SK-N-SH (cell line): Measurements from ENCODE around the gene COL21A1. TPM values are rescaled to one million over a fixed set of nuclear protein-coding genes. Genes with fewer than 3 reads are reported as not detected.

Experiments
- CTCF ChIA-PET: fragments of 300-600, 350-600 bp; formaldehyde crosslinking; extraction: SDS; loops from one replicate; lab custom pipeline; 2021; lab: Yijun Ruan, JAX
- POLR2A ChIA-PET: fragments of 350-600 bp; sonication (Branson Sonifier 250); formaldehyde crosslinking; extraction: SDS; loops from one replicate; lab custom pipeline; 2020; ENCODE audit warnings: antibody characterized with exemption, inconsistent platforms; lab: Yijun Ruan, JAX
- DNase-seq: peaks from one replicate; pipeline ENCODE4 v3.0.0; 2012
- H2AFZ ChIP-seq: fragments of 200-600 bp; sonication (generic); 2 replicates; pipeline ENCODE4 v1.8.1; 2016; ENCODE audit warnings: antibody characterized with exemption, mild to moderate bottlenecking, low read depth
- H3F3A ChIP-seq: fragments of 200-600 bp; sonication (generic); replicated peaks from 2 replicates; pipeline ENCODE3; 2016; ENCODE audit warnings: antibody characterized with exemption, mild to moderate bottlenecking; ENCODE audit not compliant: insufficient read depth
- H3K27ac ChIP-seq, 2 experiments: fragments of 200-500 bp in 1 of 2; fragments of 200-600 bp in 1 of 2; sonication (Bioruptor generic) in 1 of 2; sonication (generic), shearing (Covaris generic) in 1 of 2; 2 replicates each; pipeline versions ENCODE4 v1.5.1 to v1.6.1; 2014 to 2016; ENCODE audit warnings: low read depth in 2 of 2, inconsistent platforms in 1 of 2, low read length in 1 of 2, mild to moderate bottlenecking in 1 of 2, mixed read lengths in 1 of 2
- H3K27me3 ChIP-seq: fragments of 200-600 bp; sonication (generic), shearing (Covaris generic); 2 replicates; pipeline ENCODE4 v1.6.1; 2016; ENCODE audit warnings: mixed run types; ENCODE audit not compliant: insufficient read depth
- H3K36me3 ChIP-seq, 2 experiments: fragments of 200-500 bp in 1 of 2; fragments of 200-600 bp in 1 of 2; sonication (Bioruptor generic) in 1 of 2; sonication (generic) in 1 of 2; replicated peaks in 1 of 2; 2 replicates each; pipeline versions ENCODE3 to v1.5.1; 2014 to 2016; ENCODE audit warnings: low read length in 1 of 2, mild to moderate bottlenecking in 1 of 2; ENCODE audit not compliant: insufficient read depth in 2 of 2, control insufficient read depth in 1 of 2
- H3K4me1 ChIP-seq, 2 experiments: fragments of 200-500 bp in 1 of 2; fragments of 200-600 bp in 1 of 2; sonication (Bioruptor generic) in 1 of 2; sonication (generic), shearing (Covaris generic) in 1 of 2; 2 replicates each; pipeline versions ENCODE4 v1.5.1 to v1.6.1; 2014 to 2016; ENCODE audit warnings: low read depth in 1 of 2, low read length in 1 of 2, mixed run types in 1 of 2; ENCODE audit not compliant: insufficient read depth in 2 of 2, control insufficient read depth in 1 of 2
- H3K4me2 ChIP-seq: fragments of 200-600 bp; sonication (generic), shearing (Covaris generic); 2 replicates; pipeline ENCODE4 v1.6.1; 2017; ENCODE audit warnings: mixed run types
- H3K4me3 ChIP-seq, 2 experiments: fragments of 200-500 bp in 1 of 2; fragments of 200-600 bp in 1 of 2; sonication (Bioruptor generic) in 1 of 2; sonication (generic), shearing (Covaris generic) in 1 of 2; 2 replicates each; pipeline versions ENCODE4 v1.5.1 to v1.8.1; 2014 to 2016; ENCODE audit warnings: low read depth in 2 of 2, inconsistent platforms in 1 of 2, low read length in 1 of 2, mild to moderate bottlenecking in 1 of 2, mixed read lengths in 1 of 2, moderate library complexity in 1 of 2
- H3K79me2 ChIP-seq: fragments of 200-600 bp; sonication (generic); 2 replicates; pipeline ENCODE4 v1.8.1; 2017; ENCODE audit warnings: mild to moderate bottlenecking; ENCODE audit not compliant: insufficient read depth
- H3K9ac ChIP-seq: fragments of 200-600 bp; sonication (generic); 2 replicates; pipeline ENCODE4 v1.6.1; 2017; ENCODE audit warnings: mixed run types
- H3K9me2 ChIP-seq: fragments of 200-600 bp; sonication (generic); 2 replicates; pipeline ENCODE4 v1.6.1; 2017; ENCODE audit warnings: mixed run types
- H3K9me3 ChIP-seq: fragments of 200-600 bp; sonication (generic); 2 replicates; pipeline ENCODE4 v1.6.1; 2017; ENCODE audit warnings: mixed run types, mild to moderate bottlenecking, moderate library complexity
- H4K20me1 ChIP-seq: fragments of 200-600 bp; sonication (generic); 2 replicates; pipeline ENCODE4 v1.6.1; 2017; ENCODE audit warnings: mild to moderate bottlenecking, mixed run types; ENCODE audit not compliant: insufficient read depth
- GABPA ChIP-seq: IDR thresholded peaks from 2 replicates; pipeline ENCODE4 v1.4.0; 2012; ENCODE audit warnings: low read depth, mild to moderate bottlenecking
- JUND ChIP-seq: IDR thresholded peaks from 2 replicates; pipeline ENCODE4 v1.4.0; 2012
- MEF2A ChIP-seq: IDR thresholded peaks from 2 replicates; pipeline ENCODE4 v1.4.0; 2012; ENCODE audit warnings: low read depth, borderline replicate concordance
- NFIC ChIP-seq: IDR thresholded peaks from 2 replicates; pipeline ENCODE4 v1.4.0; 2012; ENCODE audit warnings: borderline replicate concordance
- POLR2AphosphoS5 ChIP-seq: IDR thresholded peaks from 2 replicates; pipeline ENCODE4 v1.6.1; 2012; ENCODE audit warnings: low read depth, low read length
- RCOR1 ChIP-seq: fragments of 150-350 bp; IDR thresholded peaks from 2 replicates; pipeline ENCODE4 v1.6.1; 2017; ENCODE audit warnings: antibody characterized with exemption, low read length
- RXRA ChIP-seq: IDR thresholded peaks from 2 replicates; pipeline ENCODE4 v1.4.0; 2012; ENCODE audit warnings: low read depth, mild to moderate bottlenecking, borderline replicate concordance
- SIN3A ChIP-seq: IDR thresholded peaks from 2 replicates; pipeline ENCODE4 v1.6.1; 2012; ENCODE audit warnings: low read depth, mild to moderate bottlenecking, low read length, moderate library complexity, borderline replicate concordance
- SMC3 ChIP-seq: IDR thresholded peaks from 2 replicates; pipeline ENCODE4 v1.6.1; 2012; ENCODE audit warnings: low read depth, low read length, improper control_type of control experiment
- YY1 ChIP-seq: IDR thresholded peaks from 2 replicates; pipeline ENCODE4 v1.4.0; 2012; ENCODE audit warnings: low read depth, mild to moderate bottlenecking
- WGBS: methylation state at CpG from one replicate; pipeline ENCODE4 v1.1.6; 2017; ENCODE audit warnings: low lambda C conversion rate; 5-methylcytosine and 5-hydroxymethylcytosine counted together
- polyA plus RNA-seq, 3 experiments: library from polyadenylated mRNA; depleted of rRNA; stranded (reverse); fragments of >200 nt; gene quantifications; 2 replicates each; pipeline ENCODE4 v1.2.3, GENCODE V29; 2012
- TF ChIP-seq, protein P1 (sequence below): IDR thresholded peaks from 2 replicates; pipeline ENCODE4 v1.4.0; 2012; ENCODE audit warnings: low read depth, borderline replicate concordance
- TF ChIP-seq, protein P2 (sequence below): fragments of 200-600 bp; sonication (generic); IDR thresholded peaks from 2 replicates; pipeline ENCODE4 v1.6.1; 2017; ENCODE audit warnings: antibody characterized with exemption, mild to moderate bottlenecking, moderate library complexity

The COL21A1 gene
- polyA plus RNA-seq, 1 of the 3 experiments (the other 2 are of a cell fraction), result 0.07 TPM

GRCh38 chr6:56148488-56149186, 98.7 kb downstream of the COL21A1 start:
- 0 out of 2 replicates have a peak overlapping the region, but pooled peaks have one; percentile 7 for H2AFZ ChIP-seq
- 48% methylated on average over 2 of the region's 2 CpGs for WGBS
- no peak overlapping the region for H3K9ac ChIP-seq
- H4K20me1 ChIP-seq, result no peaks in the 10 kb centered on the region
- peaks cover 0 to 31% of the 10 kb centered on the region in 2 experiments; a peak in 3 of 4 replicates for H3K4me1 ChIP-seq
- H3K27me3 ChIP-seq, result no peaks in the 10 kb centered on the region
- no peaks in the 10 kb centered on the region for H3K36me3 ChIP-seq
- H3K9me3 ChIP-seq, result no peaks in the 10 kb centered on the region
- H3K27ac ChIP-seq, result no peak overlapping the region
- no peak for TF ChIP-seq RCOR1
- CTCF ChIA-PET, result interaction anchor here (0.8 kb wide), 1 partner anchor 144 kb away, joined by 4 read pairs; no protein-coding TSS in a partner anchor
- H3F3A ChIP-seq, result peaks cover 36% of the 10 kb centered on the region
- no peaks in the 10 kb centered on the region for H3K9me2 ChIP-seq
- H3K4me3 ChIP-seq, result no peak overlapping the region
- no peak overlapping the region for H3K4me2 ChIP-seq
- no peaks in the 10 kb centered on the region for H3K79me2 ChIP-seq
- POLR2A ChIA-PET, result no interaction called here
- no peak for DNase-seq

GRCh38 chr6:56147766-56148165, 99.6 kb downstream of the COL21A1 start:
- no peaks in the 10 kb centered on the region for H3K27me3 ChIP-seq
- no peaks in the 10 kb centered on the region for H4K20me1 ChIP-seq
- no peaks in the 10 kb centered on the region for H3K79me2 ChIP-seq
- no peaks in the 10 kb centered on the region for H3K36me3 ChIP-seq
- H3K4me2 ChIP-seq, result no peak overlapping the region
- CTCF ChIA-PET, result no interaction called here
- H3K27ac ChIP-seq, result no peak overlapping the region
- TF ChIP-seq GABPA, result no peak
- TF ChIP-seq YY1, result no peak
- WGBS, result 54% methylated on average over 2 of the region's 2 CpGs
- no peaks in the 10 kb centered on the region for H3K9me3 ChIP-seq
- no peaks in the 10 kb centered on the region for H3K9me2 ChIP-seq
- peaks cover 0 to 31% of the 10 kb centered on the region in 2 experiments; a peak in 3 of 4 replicates for H3K4me1 ChIP-seq
- peaks cover 36% of the 10 kb centered on the region for H3F3A ChIP-seq
- POLR2A ChIA-PET, result no interaction called here
- no peak overlapping the region for H2AFZ ChIP-seq
- no peak overlapping the region for H3K4me3 ChIP-seq
- no peak for DNase-seq
- no peak overlapping the region for H3K9ac ChIP-seq

DNA sequence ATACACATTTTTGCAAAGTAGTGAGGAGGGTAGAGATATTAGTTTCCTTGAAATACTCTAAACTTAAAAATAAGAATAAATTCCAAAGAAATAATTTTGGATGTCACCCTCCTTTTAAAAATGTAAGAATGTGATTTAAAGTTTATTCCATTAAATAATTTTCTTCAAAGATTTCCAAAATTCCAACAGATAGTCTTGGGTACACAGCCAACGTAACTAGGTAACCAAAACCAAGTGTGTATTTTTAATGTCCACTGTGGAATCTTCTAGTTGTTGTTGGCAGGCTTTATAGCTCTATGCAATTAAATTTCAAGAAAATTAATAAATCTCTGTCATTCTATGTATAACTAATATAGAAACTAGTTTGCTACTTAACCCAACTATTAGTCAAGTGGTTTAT, 101.3 kb downstream of the COL21A1 start:
- Histone ChIP-seq H4K20me1 (no peaks in the 10 kb centered on the region), H3K79me2 (no peaks in the 10 kb centered on the region), H3K36me3 (no peaks in the 10 kb centered on the region), H3F3A (peaks cover 36% of the 10 kb centered on the region), H3K4me2 (no peak overlapping the region; the same call in 1 of the 2 replicates), H3K27me3 (no peaks in the 10 kb centered on the region), H3K27ac (peak overlapping the region in 1 of 2 experiments; percentile 94; a peak in 2 of 4 replicates), H3K9me3 (no peaks in the 10 kb centered on the region), H3K4me3 (no peak overlapping the region), H2AFZ (no peak overlapping the region), H3K9me2 (no peaks in the 10 kb centered on the region), H3K9ac (no peak overlapping the region), H3K4me1 (peaks cover 0 to 31% of the 10 kb centered on the region in 2 experiments; a peak in 3 of 4 replicates)
- POLR2A ChIA-PET, result no interaction called here
- CTCF ChIA-PET, result no interaction called here
- DNase-seq, result no peak
- WGBS, result 56% methylated on average over 1 of the region's 1 CpG
- TF ChIP-seq RCOR1, result no peak
- no peak for TF ChIP-seq SIN3A
- TF ChIP-seq JUND, result no peak
- TF ChIP-seq SMC3, result no peak
- no peak for TF ChIP-seq YY1
- TF ChIP-seq RXRA, result no peak
- TF ChIP-seq POLR2AphosphoS5, result no peak
- no peak for TF ChIP-seq MEF2A
- TF ChIP-seq, protein P1, sequence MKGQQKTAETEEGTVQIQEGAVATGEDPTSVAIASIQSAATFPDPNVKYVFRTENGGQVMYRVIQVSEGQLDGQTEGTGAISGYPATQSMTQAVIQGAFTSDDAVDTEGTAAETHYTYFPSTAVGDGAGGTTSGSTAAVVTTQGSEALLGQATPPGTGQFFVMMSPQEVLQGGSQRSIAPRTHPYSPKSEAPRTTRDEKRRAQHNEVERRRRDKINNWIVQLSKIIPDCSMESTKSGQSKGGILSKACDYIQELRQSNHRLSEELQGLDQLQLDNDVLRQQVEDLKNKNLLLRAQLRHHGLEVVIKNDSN, result no peak
- TF ChIP-seq, protein P2, sequence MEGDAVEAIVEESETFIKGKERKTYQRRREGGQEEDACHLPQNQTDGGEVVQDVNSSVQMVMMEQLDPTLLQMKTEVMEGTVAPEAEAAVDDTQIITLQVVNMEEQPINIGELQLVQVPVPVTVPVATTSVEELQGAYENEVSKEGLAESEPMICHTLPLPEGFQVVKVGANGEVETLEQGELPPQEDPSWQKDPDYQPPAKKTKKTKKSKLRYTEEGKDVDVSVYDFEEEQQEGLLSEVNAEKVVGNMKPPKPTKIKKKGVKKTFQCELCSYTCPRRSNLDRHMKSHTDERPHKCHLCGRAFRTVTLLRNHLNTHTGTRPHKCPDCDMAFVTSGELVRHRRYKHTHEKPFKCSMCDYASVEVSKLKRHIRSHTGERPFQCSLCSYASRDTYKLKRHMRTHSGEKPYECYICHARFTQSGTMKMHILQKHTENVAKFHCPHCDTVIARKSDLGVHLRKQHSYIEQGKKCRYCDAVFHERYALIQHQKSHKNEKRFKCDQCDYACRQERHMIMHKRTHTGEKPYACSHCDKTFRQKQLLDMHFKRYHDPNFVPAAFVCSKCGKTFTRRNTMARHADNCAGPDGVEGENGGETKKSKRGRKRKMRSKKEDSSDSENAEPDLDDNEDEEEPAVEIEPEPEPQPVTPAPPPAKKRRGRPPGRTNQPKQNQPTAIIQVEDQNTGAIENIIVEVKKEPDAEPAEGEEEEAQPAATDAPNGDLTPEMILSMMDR, result no peak
- TF ChIP-seq NFIC, result no peak
